DOHH2 (cell line): ENCODE data around the gene DOCK4.

ENCODE experiments used
- H3F3A ChIP-seq: fragments of 200-600 bp; sonication (generic), shearing (Covaris generic); 2 replicates; pipeline ENCODE4 v1.6.0; 2016; ENCODE audit warnings: antibody characterized with exemption, mild to moderate bottlenecking; ENCODE audit not compliant: control insufficient read depth, insufficient read depth
- H3K27ac ChIP-seq: fragments of 200-600 bp; sonication (generic); 2 replicates; pipeline ENCODE4 v1.5.1; 2014; ENCODE audit warnings: low read depth, mild to moderate bottlenecking, low read length, moderate library complexity
- H3K27me3 ChIP-seq: fragments of 200-600 bp; sonication (generic); 2 replicates; pipeline ENCODE4 v1.6.1; 2014; ENCODE audit warnings: mild to moderate bottlenecking, low read length, mixed read lengths; ENCODE audit not compliant: control insufficient read depth
- H3K36me3 ChIP-seq: fragments of 200-600 bp; sonication (generic); 2 replicates; pipeline ENCODE4 v1.6.1; 2014; ENCODE audit warnings: mild to moderate bottlenecking, low read length, moderate library complexity, mixed read lengths; ENCODE audit not compliant: control insufficient read depth
- H3K4me1 ChIP-seq: fragments of 200-600 bp; sonication (generic); 2 replicates; pipeline ENCODE4 v1.6.1; 2014; ENCODE audit warnings: mild to moderate bottlenecking, low read length, mixed read lengths; ENCODE audit not compliant: control insufficient read depth
- H3K4me2 ChIP-seq: fragments of 200-600 bp; sonication (generic); 2 replicates; pipeline ENCODE4 v1.6.0; 2014; ENCODE audit warnings: mild to moderate bottlenecking, low read length, moderate library complexity
- H3K4me3 ChIP-seq: fragments of 200-600 bp; sonication (generic); 2 replicates; pipeline ENCODE4 v1.5.1; 2014; ENCODE audit warnings: mild to moderate bottlenecking, low read length, mixed read lengths
- H3K79me2 ChIP-seq: fragments of 200-600 bp; sonication (generic); 2 replicates; pipeline ENCODE4 v1.6.1; 2014; ENCODE audit warnings: mild to moderate bottlenecking, low read length, mixed read lengths; ENCODE audit not compliant: control insufficient read depth
- H3K9me2 ChIP-seq: fragments of 200-600 bp; sonication (generic); replicated peaks from 2 replicates; pipeline ENCODE4 v1.6.1; 2014; ENCODE audit warnings: mild to moderate bottlenecking, low read length, mixed read lengths; ENCODE audit not compliant: control insufficient read depth
- H3K9me3 ChIP-seq: fragments of 200-600 bp; sonication (generic); 2 replicates; pipeline ENCODE4 v1.6.1; 2014; ENCODE audit warnings: antibody characterized with exemption, low read length, mixed read lengths; ENCODE audit not compliant: control insufficient read depth, insufficient read depth
- H4K20me1 ChIP-seq: fragments of 200-600 bp; sonication (generic); 2 replicates; pipeline ENCODE4 v1.6.0; 2014; ENCODE audit warnings: low read depth, mild to moderate bottlenecking, antibody characterized with exemption, low read length, moderate library complexity; ENCODE audit not compliant: control insufficient read depth, insufficient read depth
- EZH2phosphoT487 ChIP-seq: fragments of 200-600 bp; sonication (generic); IDR thresholded peaks from 2 replicates; pipeline ENCODE4 v1.6.1; 2017; ENCODE audit warnings: borderline replicate concordance, mild to moderate bottlenecking, antibody characterized with exemption, low read length, moderate library complexity, mixed read lengths
- TF ChIP-seq, protein P1 (sequence below): fragments of 200-600 bp; sonication (generic); IDR thresholded peaks from one replicate; pipeline ENCODE4 v1.5.1; 2014; ENCODE audit warnings: antibody characterized with exemption, mild to moderate bottlenecking, low read depth, low read length; ENCODE audit not compliant: poor library complexity, severe bottlenecking

DOCK4 gene

DNA sequence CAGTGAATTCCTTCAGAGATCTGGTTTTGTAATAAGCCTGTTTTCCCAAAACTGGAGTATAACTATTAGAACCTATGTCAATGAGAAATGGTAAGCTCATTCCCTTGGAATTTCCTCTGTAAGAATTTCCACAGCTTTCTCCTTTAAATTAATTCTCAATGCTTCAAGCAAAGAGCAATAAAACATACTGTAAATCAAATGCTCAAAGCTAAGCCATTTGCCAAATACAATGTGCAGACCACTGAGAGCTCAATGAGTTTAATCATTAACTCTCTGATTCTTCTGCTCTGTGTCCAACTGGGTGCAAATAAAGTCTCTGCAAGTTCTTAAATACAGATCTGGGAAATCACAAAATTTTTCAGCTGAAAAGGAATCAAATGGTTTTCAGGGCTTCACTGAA lies 416.3 kb downstream of the DOCK4 start:
- TF ChIP-seq EZH2phosphoT487 = no peak
- TF ChIP-seq, protein P1, sequence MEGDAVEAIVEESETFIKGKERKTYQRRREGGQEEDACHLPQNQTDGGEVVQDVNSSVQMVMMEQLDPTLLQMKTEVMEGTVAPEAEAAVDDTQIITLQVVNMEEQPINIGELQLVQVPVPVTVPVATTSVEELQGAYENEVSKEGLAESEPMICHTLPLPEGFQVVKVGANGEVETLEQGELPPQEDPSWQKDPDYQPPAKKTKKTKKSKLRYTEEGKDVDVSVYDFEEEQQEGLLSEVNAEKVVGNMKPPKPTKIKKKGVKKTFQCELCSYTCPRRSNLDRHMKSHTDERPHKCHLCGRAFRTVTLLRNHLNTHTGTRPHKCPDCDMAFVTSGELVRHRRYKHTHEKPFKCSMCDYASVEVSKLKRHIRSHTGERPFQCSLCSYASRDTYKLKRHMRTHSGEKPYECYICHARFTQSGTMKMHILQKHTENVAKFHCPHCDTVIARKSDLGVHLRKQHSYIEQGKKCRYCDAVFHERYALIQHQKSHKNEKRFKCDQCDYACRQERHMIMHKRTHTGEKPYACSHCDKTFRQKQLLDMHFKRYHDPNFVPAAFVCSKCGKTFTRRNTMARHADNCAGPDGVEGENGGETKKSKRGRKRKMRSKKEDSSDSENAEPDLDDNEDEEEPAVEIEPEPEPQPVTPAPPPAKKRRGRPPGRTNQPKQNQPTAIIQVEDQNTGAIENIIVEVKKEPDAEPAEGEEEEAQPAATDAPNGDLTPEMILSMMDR = no peak
- H3K79me2 ChIP-seq = no peaks in the 10 kb centered on the region
- H3K9me2 ChIP-seq = no peaks in the 10 kb centered on the region
- H3K4me3 ChIP-seq = no peak overlapping the region
- H3K27ac ChIP-seq = no peak overlapping the region
- H3K9me3 ChIP-seq = no peaks in the 10 kb centered on the region
- H4K20me1 ChIP-seq = no peaks in the 10 kb centered on the region
- H3K4me1 ChIP-seq = no peaks in the 10 kb centered on the region
- H3K27me3 ChIP-seq = no peaks in the 10 kb centered on the region
- H3K36me3 ChIP-seq = no peaks in the 10 kb centered on the region
- no peak overlapping the region for H3K4me2 ChIP-seq
- no peaks in the 10 kb centered on the region for H3F3A ChIP-seq

DNA sequence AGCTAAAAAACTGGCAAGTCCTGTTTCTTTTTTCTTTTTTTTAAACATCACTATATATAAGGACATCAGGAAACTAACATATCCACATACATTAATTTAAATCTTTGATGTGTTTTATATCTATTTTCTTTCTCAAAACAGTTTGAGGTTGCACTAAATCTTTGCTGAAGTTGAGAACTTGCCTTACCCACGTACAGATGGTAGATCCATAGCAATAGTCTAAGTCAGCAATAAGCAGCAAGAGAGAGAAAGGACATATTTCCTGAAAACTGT lies 417.2 kb downstream of the DOCK4 start:
- no peaks in the 10 kb centered on the region for H3K4me1 ChIP-seq
- TF ChIP-seq, protein P1 = no peak
- no peak for TF ChIP-seq EZH2phosphoT487
- no peaks in the 10 kb centered on the region for H3K27me3 ChIP-seq
- H3K27ac ChIP-seq = no peak overlapping the region
- no peak overlapping the region for H3K4me3 ChIP-seq
- H4K20me1 ChIP-seq = no peaks in the 10 kb centered on the region
- H3K4me2 ChIP-seq = no peak overlapping the region
- H3F3A ChIP-seq = no peaks in the 10 kb centered on the region
- no peaks in the 10 kb centered on the region for H3K9me3 ChIP-seq
- H3K9me2 ChIP-seq = no peaks in the 10 kb centered on the region
- H3K79me2 ChIP-seq = no peaks in the 10 kb centered on the region
- H3K36me3 ChIP-seq = no peaks in the 10 kb centered on the region

DNA sequence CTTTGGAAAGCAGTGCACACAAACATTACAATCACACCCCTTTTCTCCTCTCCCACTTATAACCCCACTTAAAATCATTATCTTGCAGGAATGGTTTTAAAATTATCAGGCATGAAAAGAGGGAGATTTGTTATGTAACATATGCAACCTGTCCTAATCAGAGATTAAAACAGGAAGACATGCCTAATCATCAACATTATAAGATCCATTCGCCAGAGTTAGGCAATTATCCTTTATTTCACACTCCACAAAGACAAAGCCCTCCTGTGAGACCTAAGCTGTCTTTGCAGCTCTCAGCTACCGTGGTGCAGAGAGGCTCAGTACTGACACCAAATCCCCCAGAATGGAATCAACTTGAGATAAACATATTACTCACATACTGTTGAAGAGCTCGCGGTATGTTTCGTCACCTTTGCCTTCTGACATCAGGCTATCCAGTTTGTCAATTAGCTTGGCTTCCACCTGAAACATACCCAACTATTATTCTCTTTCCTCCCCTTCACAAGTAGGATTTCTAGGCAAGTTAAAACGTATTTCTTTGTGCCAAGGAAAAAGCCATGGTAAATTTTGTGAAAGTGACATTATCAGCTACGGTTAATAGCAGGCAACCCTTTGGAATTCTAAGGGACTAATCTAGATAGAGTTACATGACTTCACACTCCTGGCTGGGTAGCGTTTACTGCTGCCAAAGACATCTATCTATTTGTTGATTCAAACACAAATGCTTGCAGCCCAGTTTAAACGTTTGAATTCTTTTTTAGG lies 417.7 kb downstream of the DOCK4 start:
- H3K27me3 ChIP-seq = no peaks in the 10 kb centered on the region
- H3K4me1 ChIP-seq = no peaks in the 10 kb centered on the region
- no peak overlapping the region for H3K4me2 ChIP-seq
- no peaks in the 10 kb centered on the region for H3K9me2 ChIP-seq
- H3K4me3 ChIP-seq = no peak overlapping the region
- TF ChIP-seq EZH2phosphoT487 = no peak
- TF ChIP-seq, protein P1 = no peak
- H3K27ac ChIP-seq = no peak overlapping the region
- no peaks in the 10 kb centered on the region for H3K79me2 ChIP-seq
- no peaks in the 10 kb centered on the region for H3F3A ChIP-seq
- H3K9me3 ChIP-seq = no peaks in the 10 kb centered on the region
- H4K20me1 ChIP-seq = no peaks in the 10 kb centered on the region
- H3K36me3 ChIP-seq = no peaks in the 10 kb centered on the region

DNA sequence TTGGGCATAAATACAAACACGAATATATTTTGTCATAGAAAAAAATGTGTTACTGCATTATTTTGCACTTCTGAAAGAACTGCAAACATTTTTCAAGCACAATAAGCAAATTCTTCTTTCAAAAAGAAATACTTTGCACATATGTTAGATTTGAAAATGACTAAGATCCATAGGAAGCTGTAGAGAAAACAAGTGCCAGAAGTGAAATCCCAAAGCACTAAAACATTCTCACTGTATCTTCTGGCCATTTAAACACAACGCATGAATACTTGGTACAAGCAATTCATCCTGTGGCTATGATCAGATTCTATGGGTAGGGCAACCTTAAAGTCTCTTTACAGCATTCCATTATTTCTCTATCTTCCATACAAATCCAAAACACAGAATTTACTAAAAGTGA lies 418.5 kb downstream of the DOCK4 start:
- no peaks in the 10 kb centered on the region for H3K4me1 ChIP-seq
- no peaks in the 10 kb centered on the region for H3K9me3 ChIP-seq
- no peak overlapping the region for H3K4me2 ChIP-seq
- no peaks in the 10 kb centered on the region for H3K9me2 ChIP-seq
- H3K36me3 ChIP-seq = no peaks in the 10 kb centered on the region
- H4K20me1 ChIP-seq = no peaks in the 10 kb centered on the region
- H3K27ac ChIP-seq = no peak overlapping the region
- no peak for TF ChIP-seq EZH2phosphoT487
- TF ChIP-seq, protein P1 = no peak
- H3K4me3 ChIP-seq = no peak overlapping the region
- H3K79me2 ChIP-seq = no peaks in the 10 kb centered on the region
- no peaks in the 10 kb centered on the region for H3K27me3 ChIP-seq
- no peaks in the 10 kb centered on the region for H3F3A ChIP-seq
